HepG2 (cell line): Measurements from ENCODE around the gene ABCB4. TPM values are rescaled to one million over a fixed set of nuclear protein-coding genes. Genes with fewer than 3 reads are reported as not detected.

Experiments
- ATAC-seq: fragments of 200-7000 bp; cut with Tn5 transposase; 3 replicates; pipeline ENCODE4 v1.9.1; 2020; ENCODE audit warnings: mild to moderate bottlenecking, moderate library complexity
- BruUV-seq: library from RNA; stranded (reverse); fragments of 400-500 nt; replicated peaks from 2 replicates; lab custom pipeline; 2021; lab: Mats Ljungman, UMichigan
- CTCF ChIA-PET: fragments of 300-600 bp; formaldehyde crosslinking; extraction: SDS; loops from one replicate; lab custom pipeline; 2021; ENCODE audit warnings: low total read pairs, inconsistent platforms, low intra/inter-chr PET ratio; lab: Yijun Ruan, JAX
- POLR2A ChIA-PET: fragments of 350-600 bp; sonication (Branson Sonifier 250); formaldehyde crosslinking; loops from one replicate; lab custom pipeline; 2020; ENCODE audit warnings: antibody characterized with exemption, inconsistent platforms; lab: Yijun Ruan, JAX
- DNase-seq: peaks from one replicate; pipeline ENCODE4 v3.0.0-alpha.2; 2015; ENCODE audit warnings: low spot score
- FAIRE-seq: peaks from 3 replicates; lab custom pipeline; 2011; peaks lifted over from hg19 to GRCh38; lab: Jason Lieb, UNC
- H2AFZ ChIP-seq: one replicate; pipeline ENCODE4 v1.6.1; 2011; ENCODE audit warnings: low read length, inconsistent platforms
- H3K27ac ChIP-seq: fragments of 300-600 bp; 3 replicates; pipeline ENCODE4 v1.8.0; 2011; ENCODE audit warnings: mixed run types, mild to moderate bottlenecking, mixed read lengths, low read length, inconsistent platforms; ENCODE audit not compliant: insufficient read depth; ENCODE audit errors: extremely low read length
- H3K27me3 ChIP-seq, 2 experiments: fragments of 200-600 bp in 1 of 2; 2 replicates in 1 of 2; 3 replicates in 1 of 2; pipeline versions ENCODE4 v1.6.0 to v1.8.0; 2011; ENCODE audit warnings: low read length in 2 of 2, mild to moderate bottlenecking in 2 of 2, moderate library complexity in 2 of 2, inconsistent platforms in 1 of 2; ENCODE audit not compliant: insufficient read depth in 2 of 2, control insufficient read depth in 1 of 2
- H3K36me3 ChIP-seq, 2 experiments: fragments of 200-600 bp in 1 of 2; replicated peaks in 1 of 2; 2 replicates in 1 of 2; 3 replicates in 1 of 2; pipeline versions ENCODE4 v1.5.1 to v1.8.0; 2011; ENCODE audit warnings: low read length in 2 of 2, inconsistent platforms in 1 of 2; ENCODE audit not compliant: insufficient read depth in 2 of 2, control insufficient read depth in 1 of 2
- H3K4me1 ChIP-seq: 2 replicates; pipeline ENCODE4 v1.5.1; 2012; ENCODE audit warnings: low read length, inconsistent platforms; ENCODE audit not compliant: insufficient read depth
- H3K4me2 ChIP-seq: 2 replicates; pipeline ENCODE4 v1.6.0; 2011; ENCODE audit warnings: low read depth, low read length, inconsistent platforms
- H3K4me3 ChIP-seq, 3 experiments: fragments of 200-600 bp in 1 of 3; sonication (generic), shearing (Covaris generic) in 1 of 3; replicated peaks in 1 of 3; 2 replicates each; pipeline ENCODE4 v1.5.1; 2011 to 2016; ENCODE audit warnings: low read length in 3 of 3, inconsistent platforms in 2 of 3, low read depth in 2 of 3, mild to moderate bottlenecking in 2 of 3, control low read depth in 1 of 3, mixed read lengths in 1 of 3; ENCODE audit not compliant: insufficient read depth in 1 of 3
- H3K79me2 ChIP-seq: one replicate; pipeline ENCODE4 v1.6.1; 2011; ENCODE audit warnings: low read length, inconsistent platforms; ENCODE audit not compliant: insufficient read depth
- H3K9ac ChIP-seq: 2 replicates; pipeline ENCODE4 v1.6.0; 2011; ENCODE audit warnings: mild to moderate bottlenecking, low read depth, low read length, inconsistent platforms; ENCODE audit not compliant: insufficient read depth
- H3K9me3 ChIP-seq: 2 replicates; pipeline ENCODE4 v1.5.1; 2012; ENCODE audit warnings: mild to moderate bottlenecking, low read length
- H4K20me1 ChIP-seq: 2 replicates; pipeline ENCODE4 v1.6.0; 2011; ENCODE audit warnings: inconsistent platforms, mild to moderate bottlenecking, low read length, moderate library complexity; ENCODE audit not compliant: insufficient read depth
- CBX5 ChIP-seq: sonication (generic); formaldehyde crosslinking; IDR thresholded peaks from 2 replicates; pipeline ENCODE4 v1.4.0; 2020; ENCODE audit warnings: missing genetic modification reagents, borderline replicate concordance
- HCFC1 ChIP-seq: fragments of 150-350 bp; IDR thresholded peaks from 2 replicates; pipeline ENCODE4 v1.6.1; 2014; ENCODE audit warnings: low read depth, low read length
- HDAC1 ChIP-seq: sonication (generic); formaldehyde crosslinking; IDR thresholded peaks from 2 replicates; pipeline ENCODE4 v1.5.1; 2020; ENCODE audit warnings: mild to moderate bottlenecking, missing genetic modification reagents
- HMGXB3 ChIP-seq: sonication (generic); formaldehyde crosslinking; IDR thresholded peaks from 2 replicates; pipeline ENCODE4 v1.4.0; 2020; ENCODE audit warnings: missing genetic modification reagents, borderline replicate concordance
- JUN ChIP-seq: sonication (generic); formaldehyde crosslinking; IDR thresholded peaks from 2 replicates; pipeline ENCODE4 v1.4.0; 2020; ENCODE audit warnings: mild to moderate bottlenecking, missing genetic modification reagents
- JUNB ChIP-seq: sonication (generic); formaldehyde crosslinking; IDR thresholded peaks from 2 replicates; pipeline ENCODE4 v1.8.0; 2022; ENCODE audit warnings: missing genetic modification reagents, mild to moderate bottlenecking, borderline replicate concordance
- MBNL3 ChIP-seq: fragments of 250-450 bp; sonication (Bioruptor Pico); conservative IDR thresholded peaks from 2 replicates; pipeline ENCODE4 v1.8.0; 2022; ENCODE audit warnings: mild to moderate bottlenecking, inconsistent platforms
- MLLT10 ChIP-seq: sonication (generic); formaldehyde crosslinking; IDR thresholded peaks from 2 replicates; pipeline ENCODE4 v1.4.0; 2020; ENCODE audit warnings: missing genetic modification reagents
- POLR2AphosphoS2 ChIP-seq: IDR thresholded peaks from 2 replicates; pipeline ENCODE4 v1.6.1; 2011; ENCODE audit warnings: low read depth, low read length, improper control_type of control experiment
- ZFP90 ChIP-seq: sonication (generic); formaldehyde crosslinking; IDR thresholded peaks from 2 replicates; pipeline ENCODE4 v1.8.0; 2022; ENCODE audit warnings: missing genetic modification reagents, mild to moderate bottlenecking, inconsistent platforms, borderline replicate concordance
- ZNF207 ChIP-seq: fragments of 450-650 bp; IDR thresholded peaks from 2 replicates; pipeline ENCODE4 v1.6.1; 2016; ENCODE audit warnings: antibody characterized with exemption, borderline replicate concordance
- ZNF414 ChIP-seq: sonication (generic); formaldehyde crosslinking; IDR thresholded peaks from 2 replicates; pipeline ENCODE4 v1.5.0; 2020; ENCODE audit warnings: missing genetic modification reagents
- ZNF44 ChIP-seq: sonication (generic); formaldehyde crosslinking; IDR thresholded peaks from 2 replicates; pipeline ENCODE4 v1.5.1; 2020; ENCODE audit warnings: mild to moderate bottlenecking, missing genetic modification reagents
- ZNF572 ChIP-seq: sonication (generic); formaldehyde crosslinking; IDR thresholded peaks from 2 replicates; pipeline ENCODE4 v1.5.1; 2020; ENCODE audit warnings: mild to moderate bottlenecking, missing genetic modification reagents
- ZNF674 ChIP-seq: sonication (generic); formaldehyde crosslinking; IDR thresholded peaks from 2 replicates; pipeline ENCODE4 v1.5.0; 2020; ENCODE audit warnings: low read depth, mild to moderate bottlenecking, missing genetic modification reagents
- WGBS: methylation state at CpG from one replicate; pipeline ENCODE4 v1.1.6; 2017; ENCODE audit warnings: low lambda C conversion rate; 5-methylcytosine and 5-hydroxymethylcytosine counted together
- in situ Hi-C: cut with HindIII; loops from 2 replicates; pipeline ENCODE4 v1.10.0; 2017; ENCODE audit warnings: low pct_unique_long_range_greater_than_20kb; ENCODE audit not compliant: extremely low pct_ligation_motif_present
- intact Hi-C: fragments of 100-400 bp; cut with micrococcal nuclease; formaldehyde crosslinking; loops from one replicate; pipeline ENCODE4 v1.10.0; 2022; ENCODE audit not compliant: unreplicated experiment
- polyA plus RNA-seq, 8 experiments: library from polyadenylated mRNA; depleted of rRNA in 3 of 8; stranded (reverse) in 7 of 8; unstranded in 1 of 8; fragments of >200 nt; fragmentation: Illumina TruSeq in 4 of 8; extraction: Trizol in 4 of 8; gene quantifications; 2 replicates each; pipeline versions ENCODE4 v1.2.1 to v1.2.3, GENCODE V29; 2011 to 2016; ENCODE audit warnings: low read depth in 4 of 8, missing spikeins in 1 of 8, mixed read lengths in 1 of 8; ENCODE audit not compliant: insufficient read depth in 1 of 8
- total RNA-seq, 5 experiments: library from RNA; depleted of rRNA; stranded (reverse); fragments of >200 nt; fragmentation: Illumina TruSeq; extraction: Trizol; gene quantifications; 2 replicates each; pipeline ENCODE4 v1.2.3, GENCODE V29; 2016; ENCODE audit warnings: low read depth in 1 of 5
- TF ChIP-seq, protein P1 (sequence below): sonication (generic); formaldehyde crosslinking; conservative IDR thresholded peaks from 2 replicates; pipeline ENCODE4 v1.4.0; 2020; ENCODE audit warnings: mild to moderate bottlenecking, missing genetic modification reagents, moderate library complexity
- TF ChIP-seq, protein P2 (sequence below): sonication (generic); formaldehyde crosslinking; IDR thresholded peaks from 2 replicates; pipeline ENCODE4 v1.8.0; 2022; ENCODE audit warnings: missing genetic modification reagents, mild to moderate bottlenecking, borderline replicate concordance

Gene ABCB4
- total and polyA plus RNA-seq, 2 of the 13 experiments (the other 11 are each of a cell fraction or from before 2014, with no cell fraction given), result 18.0 to 32.4 TPM

GRCh38 chr7:87512906-87513305 lies 37.4 kb upstream of the ABCB4 start:
- Histone ChIP-seq H3K4me1 (no peaks in the 10 kb centered on the region), H3K9ac (no peak overlapping the region), H3K4me3 (no peak overlapping the region), H3K27ac (no peak overlapping the region), H3K9me3 (no peaks in the 10 kb centered on the region), H3K27me3 (no peaks in the 10 kb centered on the region), H3K4me2 (no peak overlapping the region), H2AFZ (no peak overlapping the region), H3K79me2 (no peaks in the 10 kb centered on the region), H4K20me1 (no peaks in the 10 kb centered on the region), H3K36me3 (peaks cover 4 to 39% of the 10 kb centered on the region in 2 experiments; a peak in 4 of 5 replicates)
- FAIRE-seq (no peak), ATAC-seq (no peak), DNase-seq (no peak)
- intact Hi-C loops (no loop called here), in situ Hi-C loops (no loop called here)
- CTCF ChIA-PET, result no interaction called here
- BruUV-seq, result no TSS peak
- 95% methylated on average over 4 of the region's 4 CpGs for WGBS
- POLR2A ChIA-PET, result no interaction called here
- TF ChIP-seq ZNF572 (CRISPR knock-in tag) (no peak), ZNF414 (CRISPR knock-in tag) (no peak), MLLT10 (no peak), ZNF207 (no peak), POLR2AphosphoS2 (no peak), ZNF44 (CRISPR knock-in tag) (no peak), HMGXB3 (no peak), ZFP90 (CRISPR knock-in tag) (no peak), HCFC1 (no peak), ZNF674 (CRISPR knock-in tag) (no peak), JUNB (CRISPR knock-in tag) (no peak), HDAC1 (no peak), MBNL3 (CRISPR knock-in tag) (no peak), CBX5 (CRISPR knock-in tag) (no peak), JUN (CRISPR knock-in tag) (no peak)
- TF ChIP-seq, protein P1, sequence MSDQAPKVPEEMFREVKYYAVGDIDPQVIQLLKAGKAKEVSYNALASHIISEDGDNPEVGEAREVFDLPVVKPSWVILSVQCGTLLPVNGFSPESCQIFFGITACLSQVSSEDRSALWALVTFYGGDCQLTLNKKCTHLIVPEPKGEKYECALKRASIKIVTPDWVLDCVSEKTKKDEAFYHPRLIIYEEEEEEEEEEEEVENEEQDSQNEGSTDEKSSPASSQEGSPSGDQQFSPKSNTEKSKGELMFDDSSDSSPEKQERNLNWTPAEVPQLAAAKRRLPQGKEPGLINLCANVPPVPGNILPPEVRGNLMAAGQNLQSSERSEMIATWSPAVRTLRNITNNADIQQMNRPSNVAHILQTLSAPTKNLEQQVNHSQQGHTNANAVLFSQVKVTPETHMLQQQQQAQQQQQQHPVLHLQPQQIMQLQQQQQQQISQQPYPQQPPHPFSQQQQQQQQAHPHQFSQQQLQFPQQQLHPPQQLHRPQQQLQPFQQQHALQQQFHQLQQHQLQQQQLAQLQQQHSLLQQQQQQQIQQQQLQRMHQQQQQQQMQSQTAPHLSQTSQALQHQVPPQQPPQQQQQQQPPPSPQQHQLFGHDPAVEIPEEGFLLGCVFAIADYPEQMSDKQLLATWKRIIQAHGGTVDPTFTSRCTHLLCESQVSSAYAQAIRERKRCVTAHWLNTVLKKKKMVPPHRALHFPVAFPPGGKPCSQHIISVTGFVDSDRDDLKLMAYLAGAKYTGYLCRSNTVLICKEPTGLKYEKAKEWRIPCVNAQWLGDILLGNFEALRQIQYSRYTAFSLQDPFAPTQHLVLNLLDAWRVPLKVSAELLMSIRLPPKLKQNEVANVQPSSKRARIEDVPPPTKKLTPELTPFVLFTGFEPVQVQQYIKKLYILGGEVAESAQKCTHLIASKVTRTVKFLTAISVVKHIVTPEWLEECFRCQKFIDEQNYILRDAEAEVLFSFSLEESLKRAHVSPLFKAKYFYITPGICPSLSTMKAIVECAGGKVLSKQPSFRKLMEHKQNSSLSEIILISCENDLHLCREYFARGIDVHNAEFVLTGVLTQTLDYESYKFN (CRISPR knock-in tag), result no peak
- TF ChIP-seq, protein P2, sequence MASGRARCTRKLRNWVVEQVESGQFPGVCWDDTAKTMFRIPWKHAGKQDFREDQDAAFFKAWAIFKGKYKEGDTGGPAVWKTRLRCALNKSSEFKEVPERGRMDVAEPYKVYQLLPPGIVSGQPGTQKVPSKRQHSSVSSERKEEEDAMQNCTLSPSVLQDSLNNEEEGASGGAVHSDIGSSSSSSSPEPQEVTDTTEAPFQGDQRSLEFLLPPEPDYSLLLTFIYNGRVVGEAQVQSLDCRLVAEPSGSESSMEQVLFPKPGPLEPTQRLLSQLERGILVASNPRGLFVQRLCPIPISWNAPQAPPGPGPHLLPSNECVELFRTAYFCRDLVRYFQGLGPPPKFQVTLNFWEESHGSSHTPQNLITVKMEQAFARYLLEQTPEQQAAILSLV (CRISPR knock-in tag), result no peak
